Measurements from ENCODE around the gene E4F1.
"Not testable (repeated sequence)": the region's sequence is repeated elsewhere in the genome, so short reads cannot be mapped to it uniquely, and the experiment has no call there.

E4F1 gene

DNA sequence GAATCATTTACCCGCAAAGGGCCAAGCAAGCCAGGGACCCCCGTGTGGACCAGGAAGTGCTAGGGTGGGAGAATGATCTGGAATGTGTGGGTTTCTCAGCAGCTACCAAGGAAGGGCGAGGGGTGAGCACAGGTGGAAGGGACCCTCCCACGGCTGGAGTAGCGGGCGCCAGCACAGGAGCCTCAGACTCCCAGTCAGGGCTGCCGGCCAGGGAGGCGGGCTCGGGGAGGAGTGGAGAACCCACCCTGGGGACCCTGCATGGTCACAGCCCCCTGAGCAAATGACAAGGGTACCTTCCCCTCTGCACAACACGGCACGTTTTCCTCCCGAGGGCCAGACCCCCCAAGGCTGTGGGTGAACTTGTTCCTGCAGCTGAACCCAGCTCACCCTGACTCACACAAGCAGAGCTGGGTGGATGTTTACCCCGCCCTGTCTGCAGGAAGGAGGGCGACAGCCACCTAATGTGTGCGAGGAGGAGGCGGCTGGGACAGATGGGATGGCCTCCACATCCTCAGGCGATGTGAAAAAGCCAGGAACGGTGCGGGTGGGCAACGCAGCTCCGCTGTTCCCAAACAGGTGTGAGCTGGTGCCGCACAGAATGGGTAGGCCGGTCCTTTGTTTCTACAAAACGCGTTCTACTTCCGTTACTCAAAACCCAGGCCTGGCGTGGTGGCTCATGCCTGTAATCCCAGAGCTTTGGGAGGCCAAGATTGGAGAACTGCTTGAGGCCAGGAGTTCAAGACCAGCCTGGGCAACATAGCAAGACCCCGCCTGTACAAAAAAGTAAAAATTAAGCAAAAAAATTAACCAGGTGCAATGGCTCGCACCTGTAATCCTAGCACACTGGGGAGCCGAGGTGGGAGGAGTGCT, 21.8 kb downstream of the E4F1 start:
- DNase-seq (ENCODE audit: low read depth in 2 of 2): no peak

DNA sequence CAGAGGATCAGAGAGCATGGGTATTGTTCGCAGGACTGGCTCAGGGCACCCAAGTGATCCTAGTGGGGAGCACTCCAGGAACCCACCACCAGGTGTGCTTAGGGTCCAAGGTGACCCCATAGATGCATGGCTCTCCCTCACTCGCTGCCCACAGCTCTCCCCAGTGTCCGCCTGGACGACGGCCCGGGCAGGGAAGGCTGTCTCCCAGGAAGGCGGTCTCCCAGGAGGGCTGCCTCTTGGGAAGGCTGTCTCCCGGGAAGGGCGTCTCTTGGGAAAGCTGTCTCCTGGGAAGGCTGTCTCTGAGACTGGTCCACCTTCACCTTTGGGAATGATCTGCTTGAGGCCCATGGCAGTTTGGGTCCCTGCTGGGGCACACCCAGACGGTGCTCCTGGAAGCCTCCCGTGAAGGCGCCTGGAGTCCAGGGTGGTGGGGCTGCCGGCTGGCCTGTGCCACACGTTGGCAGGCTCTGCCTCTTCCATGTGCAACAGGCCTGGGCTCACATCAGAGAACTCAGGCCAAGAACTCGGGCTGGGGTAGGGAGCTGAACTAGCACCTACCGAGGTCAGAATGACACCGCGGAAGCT, 23.0 kb downstream of the E4F1 start:
- no peak for DNase-seq (ENCODE audit: low read depth in 2 of 2)

DNA sequence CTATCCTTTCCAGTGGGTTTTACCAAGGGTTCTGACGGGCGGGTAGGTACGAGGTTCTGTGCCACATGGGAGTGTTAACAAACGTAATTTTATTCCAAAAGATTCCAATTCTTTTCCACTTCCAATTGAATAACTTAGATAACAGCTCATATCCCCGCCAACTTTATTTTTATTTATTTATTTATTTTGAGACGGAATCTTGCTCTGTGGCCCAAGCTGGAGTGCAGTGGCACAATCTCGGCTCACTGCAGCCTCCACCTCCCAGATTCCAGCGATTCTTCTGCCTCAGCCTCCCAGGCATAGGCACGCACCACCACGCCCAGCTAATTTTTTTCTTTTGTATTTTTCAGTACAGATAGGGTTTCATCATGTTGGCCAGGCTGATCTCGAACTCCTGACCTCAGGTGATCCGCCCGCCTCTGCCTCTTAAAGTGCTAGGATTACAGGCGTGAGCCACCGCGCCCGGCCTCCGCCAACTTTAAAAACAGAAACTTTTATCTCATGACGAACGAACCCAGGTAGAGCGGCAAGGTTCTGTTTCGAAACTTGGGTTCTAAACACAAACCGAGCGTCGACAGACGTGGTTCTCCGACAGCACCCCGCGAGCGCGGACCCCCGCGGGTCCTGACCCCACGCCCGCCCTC, 27.4 kb downstream of the E4F1 start:
- DNase-seq (ENCODE audit: low read depth in 2 of 2): no peak

DNA sequence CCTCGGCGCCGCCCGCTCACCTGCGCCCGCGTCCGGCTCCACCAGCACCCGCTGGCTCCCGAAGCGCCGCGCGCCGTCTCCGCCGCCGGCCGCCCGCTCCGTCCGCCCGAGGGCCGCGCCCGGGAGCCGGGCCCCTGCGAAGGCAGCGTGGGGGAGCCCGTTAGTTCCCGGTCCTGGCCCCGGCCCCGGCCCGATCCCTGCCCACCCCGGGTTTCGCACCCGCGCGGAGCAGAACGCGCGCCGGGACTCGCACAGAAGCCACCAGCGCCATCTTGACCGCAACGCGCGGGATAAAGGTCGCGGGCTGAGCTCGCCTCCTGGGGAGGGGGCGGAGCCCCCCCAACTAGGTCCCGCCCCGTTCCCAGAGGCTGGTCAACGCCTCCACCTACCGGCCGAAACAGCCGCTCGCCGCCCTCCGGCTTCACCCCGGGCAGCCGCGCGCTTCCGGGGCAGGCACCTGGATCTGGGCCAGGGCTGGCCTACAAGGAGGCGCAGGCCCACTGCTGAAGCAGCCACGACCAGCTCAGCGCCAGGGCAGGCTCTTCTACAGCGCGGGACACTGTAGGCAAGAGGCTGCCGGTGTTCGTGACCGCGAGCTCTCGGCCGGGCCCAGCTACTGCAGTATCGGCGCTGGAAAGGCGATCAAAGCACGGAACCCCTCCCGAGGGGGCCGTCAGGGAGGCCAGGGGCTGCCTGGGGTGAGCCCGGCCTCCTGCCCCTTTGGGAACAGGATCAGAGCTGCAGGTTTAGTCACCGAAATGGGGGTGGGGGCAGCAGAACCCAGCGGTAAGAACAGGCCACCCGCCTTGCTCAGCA, 28.1 kb downstream of the E4F1 start, which contains the start of gene ECI1:
TSS of gene ECI1 (minus strand) at position 292 of the 816 bp plus-strand sequence. CDS start at position 271, 21 bp downstream.
- DNase-seq (ENCODE audit: low read depth in 2 of 2): peak; percentile 57 to 65

DNA sequence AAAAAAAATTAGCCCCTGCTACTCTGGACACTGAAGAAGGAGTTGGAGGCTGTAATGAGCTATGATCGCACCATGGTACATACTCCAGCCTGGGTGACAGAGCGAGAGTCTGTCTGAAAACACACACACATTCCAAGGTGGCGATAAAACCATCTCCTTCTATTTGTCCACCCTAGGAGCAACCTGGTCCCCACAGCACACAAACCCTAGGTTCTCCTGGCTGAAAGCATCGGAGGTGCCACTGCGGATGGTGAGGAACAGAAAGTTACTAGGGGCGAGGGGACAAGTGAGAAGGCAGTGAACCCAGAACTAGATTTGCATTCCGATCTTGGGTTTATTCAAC, 29.4 kb downstream of the E4F1 start:
- DNase-seq (ENCODE audit: low read depth in 2 of 2): no peak

DNA sequence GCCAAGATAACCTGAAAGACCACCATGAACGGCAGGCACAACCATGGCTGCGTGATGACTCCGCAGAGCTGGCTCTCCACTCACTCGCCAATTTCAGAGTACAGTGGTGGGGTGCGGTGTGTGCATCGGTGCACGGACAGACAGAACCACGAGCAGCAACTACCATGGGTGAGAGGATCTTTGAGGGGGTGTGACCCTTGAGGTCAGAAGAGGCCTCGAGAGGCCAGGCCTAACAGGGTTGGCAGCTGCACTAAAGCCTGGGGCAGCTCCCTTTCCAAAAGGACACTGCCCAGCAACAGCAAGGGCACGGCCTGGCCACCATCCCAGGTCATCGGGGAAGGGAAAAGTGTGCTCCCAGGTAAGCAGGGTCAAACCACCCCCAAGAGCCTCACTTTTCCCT, 29.9 kb downstream of the E4F1 start:
- DNase-seq (ENCODE audit: low read depth in 2 of 2): no peak

DNA sequence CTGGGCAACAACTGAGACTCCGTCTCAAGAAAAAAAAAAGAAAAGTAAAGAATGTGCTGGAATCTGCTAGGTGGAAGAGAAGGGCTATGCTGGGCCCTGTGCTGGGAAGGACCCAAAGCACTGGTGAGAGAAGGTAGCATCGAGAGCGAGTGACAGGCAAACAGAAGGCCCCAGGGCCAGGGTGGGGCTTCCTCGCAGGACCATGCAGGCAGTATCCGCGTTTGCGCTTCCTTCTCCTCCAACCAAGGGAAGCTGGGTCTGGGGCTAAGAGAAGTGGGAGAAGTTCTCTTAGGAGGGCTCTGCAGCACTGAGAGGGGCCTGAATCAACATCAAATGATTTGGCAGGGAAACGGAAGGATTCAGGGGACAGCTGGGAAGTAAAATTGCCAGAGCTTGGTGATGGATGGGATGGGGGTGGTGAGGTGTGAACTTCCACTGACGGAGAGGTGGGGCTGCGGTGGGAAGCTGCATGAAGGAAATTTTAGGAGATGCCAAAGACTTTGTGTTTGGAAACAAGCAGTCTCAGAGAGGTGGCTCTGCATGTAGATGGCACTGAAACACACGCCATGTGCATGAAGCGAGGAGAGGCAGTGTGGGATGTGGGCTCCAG, 33.2 kb downstream of the E4F1 start:
- no peak for DNase-seq (ENCODE audit: low read depth in 2 of 2)

DNA sequence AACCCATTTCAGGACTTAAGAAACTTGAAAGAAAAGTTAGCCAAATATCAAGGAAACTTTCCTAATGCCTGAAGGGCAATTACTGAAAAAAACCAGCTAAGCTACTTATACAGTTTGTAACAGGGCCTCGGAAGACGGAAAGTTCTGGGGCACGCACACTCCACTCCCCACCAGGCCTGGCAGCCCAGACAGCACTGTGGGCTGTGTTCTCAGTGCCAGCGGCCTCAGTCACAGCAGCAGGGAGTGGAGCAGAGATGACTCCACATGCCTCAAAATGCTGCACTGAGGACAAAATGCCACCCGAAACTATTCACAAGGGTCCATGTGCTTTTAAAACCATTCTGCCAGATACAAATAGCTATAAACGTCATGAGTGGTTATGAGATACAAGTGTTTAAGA, 34.3 kb downstream of the E4F1 start:
- no peak for DNase-seq (ENCODE audit: low read depth in 2 of 2)

DNA sequence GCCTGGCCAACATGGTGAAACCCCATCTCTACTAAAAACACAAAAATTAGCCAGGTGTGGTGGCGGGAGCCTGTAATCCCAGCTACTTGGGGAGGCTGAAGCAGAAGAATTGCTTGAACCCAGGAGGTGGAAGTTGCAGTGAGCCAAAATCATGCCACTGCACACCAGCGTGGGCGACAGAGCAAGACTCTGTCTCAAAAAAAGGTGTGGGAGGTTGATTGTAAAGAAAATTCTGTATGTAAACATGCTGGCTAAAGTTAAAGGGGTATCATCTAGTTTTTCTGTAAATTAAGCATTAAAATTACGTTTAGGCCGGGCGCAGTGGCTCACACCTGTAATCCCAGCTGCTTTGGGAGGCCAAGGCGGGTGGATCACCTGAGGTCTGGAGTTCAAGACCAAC, 35.1 kb downstream of the E4F1 start:
- not testable (repeated sequence) for DNase-seq (ENCODE audit: low read depth in 2 of 2)

DNA sequence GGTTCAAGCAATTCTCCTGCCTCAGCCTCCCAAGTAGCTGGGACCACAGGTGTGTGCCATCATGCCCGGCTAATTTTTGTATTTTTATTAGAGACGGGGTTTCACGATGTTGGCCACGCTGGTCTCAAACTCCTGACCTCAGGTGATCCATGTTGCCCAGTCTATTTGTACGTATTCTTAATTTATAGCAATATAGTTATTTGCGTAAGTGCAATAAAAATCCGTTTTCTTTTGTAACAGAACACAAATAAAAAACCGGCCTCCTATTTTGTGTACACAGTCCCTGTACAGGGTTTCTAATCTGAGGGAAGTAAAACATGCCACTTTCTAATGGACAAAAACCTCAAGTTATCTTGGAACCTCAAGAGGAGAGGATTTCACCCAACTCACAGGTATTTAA, 36.9 kb downstream of the E4F1 start:
- DNase-seq (ENCODE audit: low read depth in 2 of 2): no peak

DNA sequence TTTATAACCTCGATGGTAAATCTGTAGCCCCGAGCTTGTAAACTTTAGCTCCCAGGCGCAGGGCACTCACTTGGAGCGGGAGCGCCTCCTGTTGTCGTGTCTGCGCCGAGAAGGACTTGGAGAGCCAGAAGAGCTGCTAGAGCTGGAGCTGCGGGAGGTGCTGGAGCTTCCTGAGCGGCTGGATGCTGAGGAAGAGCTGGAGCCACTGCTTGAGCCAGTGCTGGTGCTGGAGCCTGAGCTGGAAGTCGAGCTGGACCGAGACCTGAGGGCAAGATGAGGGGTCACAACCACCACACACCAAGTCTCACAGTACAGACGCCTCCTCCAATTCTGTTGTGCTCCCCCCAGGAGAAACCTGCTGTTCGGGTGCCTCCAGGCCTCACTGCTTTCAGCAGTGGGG, 39.6 kb downstream of the E4F1 start:
- DNase-seq (ENCODE audit: low read depth in 2 of 2): not testable (repeated sequence)

DNA sequence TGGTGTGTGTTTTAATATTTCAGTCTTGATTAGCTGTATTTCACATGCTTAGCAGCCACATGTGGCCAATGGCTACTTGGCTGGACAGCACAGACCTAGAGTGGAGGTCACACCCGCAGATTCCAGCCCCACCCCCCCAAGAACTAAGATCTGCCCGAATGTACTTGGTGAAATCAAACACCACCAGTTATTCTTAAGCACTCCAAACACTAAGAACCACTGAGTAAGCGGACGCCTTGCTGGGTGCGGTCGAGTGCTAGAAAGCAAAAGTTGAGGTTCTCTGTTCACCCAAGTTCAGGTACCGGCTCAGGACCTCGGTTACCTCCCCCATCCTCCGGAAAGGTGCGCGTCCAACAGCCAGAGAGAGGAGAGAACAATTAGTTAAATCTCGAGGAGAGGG, 43.5 kb downstream of the E4F1 start:
- DNase-seq (ENCODE audit: low read depth in 2 of 2): not testable (repeated sequence)

DNA sequence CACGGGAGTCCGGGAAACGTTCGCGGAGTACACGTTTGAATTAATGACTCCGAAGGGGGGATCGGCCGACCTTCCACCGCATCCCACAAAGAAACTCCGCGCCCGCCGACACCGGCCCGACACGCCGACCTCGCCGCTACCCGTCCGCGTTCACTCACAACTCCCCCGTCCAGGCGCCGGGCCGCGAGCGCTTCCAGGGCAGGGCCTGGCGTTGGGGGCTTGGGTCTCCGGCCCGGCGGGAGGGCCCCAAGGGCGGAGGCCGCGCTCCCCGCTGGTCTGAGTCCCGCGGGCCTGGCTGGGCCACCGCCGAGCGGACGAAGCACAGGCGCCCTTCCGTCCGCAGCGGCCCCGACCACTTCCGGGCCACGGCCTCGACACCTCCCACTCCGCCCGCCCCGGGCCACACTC, 44.1 kb downstream of the E4F1 start:
- not testable (repeated sequence) for DNase-seq (ENCODE audit: low read depth in 2 of 2)

DNA sequence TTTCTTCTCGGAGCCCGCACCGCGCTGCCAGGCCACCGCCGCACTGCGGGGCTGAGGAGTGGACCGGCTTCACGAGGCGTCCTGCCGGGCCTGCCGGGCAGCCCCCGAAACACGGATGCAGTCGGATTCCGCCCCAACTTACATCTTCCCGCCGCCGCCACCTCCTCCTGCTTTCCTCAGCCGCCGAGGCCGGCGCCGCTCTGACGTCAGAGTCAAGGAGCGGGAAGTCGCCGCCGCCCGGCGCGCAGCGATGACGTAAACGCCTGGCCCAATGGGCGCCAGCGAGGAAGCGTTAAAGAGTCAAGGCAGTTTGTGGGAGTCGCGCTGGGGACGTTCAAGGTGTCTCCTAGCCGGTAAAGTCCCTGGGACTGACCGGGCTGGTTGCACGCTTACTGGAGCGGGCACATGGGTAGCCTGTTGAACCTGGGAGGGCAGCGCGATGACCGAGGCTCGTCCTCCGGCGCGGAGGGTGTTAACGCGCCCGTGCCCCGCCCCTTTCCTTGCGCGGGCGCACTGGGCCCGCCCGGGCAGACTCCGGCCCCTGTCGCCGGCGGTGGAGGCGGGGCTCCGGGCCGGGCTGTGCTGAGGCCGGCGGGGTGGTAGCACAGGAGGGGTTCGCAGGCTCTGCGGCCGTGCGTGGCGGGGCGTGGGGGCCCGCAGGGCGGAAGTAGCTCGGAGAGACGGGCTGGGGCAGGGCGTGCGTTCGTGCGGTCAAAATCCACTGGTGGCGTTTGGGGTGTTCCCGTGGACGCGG, 44.7 kb downstream of the E4F1 start, which contains the start of gene RNPS1:
TSS of gene RNPS1 (minus strand) at position 214 of the 754 bp plus-strand sequence. CDS start 3,483 bp downstream, outside the sequence.
- peak; percentile 84 to 88 for DNase-seq (ENCODE audit: low read depth in 2 of 2)

DNA sequence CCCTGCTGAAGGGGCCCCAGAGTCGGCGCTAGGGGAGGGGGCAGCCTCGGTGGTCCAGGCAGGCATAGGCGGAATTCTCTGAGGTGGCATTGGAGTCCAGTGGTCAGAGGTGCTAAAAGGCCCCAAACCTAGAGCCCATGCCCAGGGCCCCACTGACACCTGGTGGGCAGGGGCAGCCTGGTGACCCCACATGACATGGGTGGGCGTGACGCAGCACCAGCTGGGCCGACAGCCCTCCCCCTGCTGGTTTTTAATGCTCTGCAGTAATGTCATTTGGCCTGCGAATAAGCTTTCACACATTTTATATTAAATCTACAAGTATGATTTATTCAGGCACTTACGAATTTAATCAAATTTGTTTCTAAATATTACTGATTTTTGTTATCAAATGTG, 46.7 kb downstream of the E4F1 start:
- DNase-seq (ENCODE audit: low read depth in 2 of 2): no peak

DNA sequence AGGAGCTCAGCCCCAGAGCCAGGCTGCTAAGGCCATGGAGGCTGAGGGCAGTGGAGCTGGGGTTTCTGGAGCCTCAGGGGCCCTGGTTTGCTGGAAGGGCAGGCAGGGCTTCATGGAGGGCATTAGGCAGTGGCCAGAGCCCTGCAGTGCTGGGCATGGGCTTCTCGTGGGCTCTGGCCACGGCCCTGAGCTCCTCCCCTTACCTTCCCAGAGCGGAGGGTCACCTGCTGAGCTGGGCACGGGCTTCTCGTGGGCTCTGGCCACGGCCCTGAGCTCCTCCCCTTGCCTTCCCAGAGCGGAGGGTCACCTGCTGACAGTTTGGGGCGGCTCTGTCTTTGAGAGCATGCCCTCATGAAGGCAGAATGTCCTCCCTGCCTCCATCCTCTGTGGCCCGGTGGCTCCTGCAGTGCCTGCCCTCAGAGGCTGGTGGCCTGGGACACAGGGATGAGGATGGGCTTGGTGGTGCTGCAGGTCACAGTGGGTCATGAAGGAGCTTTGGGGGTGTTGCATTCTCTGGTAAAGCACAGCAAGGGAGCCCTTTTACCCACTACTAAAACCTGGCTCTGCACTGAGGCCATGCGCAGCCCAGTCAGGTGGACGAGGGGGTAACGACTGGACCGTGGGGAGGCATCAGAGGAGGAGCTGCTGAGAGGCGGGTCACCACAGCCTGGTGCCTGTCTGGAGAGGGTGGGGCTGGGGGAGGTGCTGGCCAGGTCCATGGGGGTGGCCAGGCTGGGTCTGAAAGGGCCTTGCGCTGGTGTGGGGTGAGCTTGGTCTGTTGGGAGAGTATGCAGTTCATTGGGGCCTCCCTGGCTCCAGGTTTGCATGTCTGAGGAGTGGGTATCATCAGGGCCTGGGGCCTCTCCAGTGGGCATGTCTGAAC, 47.4 kb downstream of the E4F1 start:
- DNase-seq (ENCODE audit: low read depth in 2 of 2): no peak

DNA sequence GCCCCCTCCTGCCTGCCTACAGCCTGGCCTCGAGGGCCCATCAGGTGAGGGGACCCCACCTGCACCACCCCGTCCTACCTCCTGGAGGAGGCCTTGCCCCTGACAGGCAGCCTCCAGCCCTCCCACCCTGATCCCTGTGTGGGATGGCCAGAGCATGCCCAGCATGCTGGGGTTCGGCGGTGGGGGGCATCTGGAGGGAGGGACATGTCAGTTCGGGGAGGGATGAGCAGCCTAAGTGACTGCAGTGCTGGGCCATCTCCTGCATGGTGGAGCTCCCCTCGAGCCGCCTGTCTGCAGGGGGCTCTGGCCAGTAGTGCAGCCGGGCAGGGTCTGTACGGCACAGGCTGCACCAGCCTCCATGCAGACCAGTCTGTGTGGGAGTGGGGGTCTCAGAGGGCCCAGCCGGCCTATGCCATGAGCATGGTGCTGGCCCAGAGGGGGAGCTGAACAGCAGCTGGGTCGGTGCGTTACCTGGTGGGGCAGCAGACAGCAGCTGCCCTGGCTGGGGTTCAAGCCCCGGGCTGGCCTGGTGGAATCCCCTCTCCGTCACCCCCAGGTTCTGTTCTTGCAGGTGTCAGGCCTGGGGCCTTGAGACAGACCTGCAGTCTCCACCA, 48.6 kb downstream of the E4F1 start:
- DNase-seq (ENCODE audit: low read depth in 2 of 2): no peak

DNA sequence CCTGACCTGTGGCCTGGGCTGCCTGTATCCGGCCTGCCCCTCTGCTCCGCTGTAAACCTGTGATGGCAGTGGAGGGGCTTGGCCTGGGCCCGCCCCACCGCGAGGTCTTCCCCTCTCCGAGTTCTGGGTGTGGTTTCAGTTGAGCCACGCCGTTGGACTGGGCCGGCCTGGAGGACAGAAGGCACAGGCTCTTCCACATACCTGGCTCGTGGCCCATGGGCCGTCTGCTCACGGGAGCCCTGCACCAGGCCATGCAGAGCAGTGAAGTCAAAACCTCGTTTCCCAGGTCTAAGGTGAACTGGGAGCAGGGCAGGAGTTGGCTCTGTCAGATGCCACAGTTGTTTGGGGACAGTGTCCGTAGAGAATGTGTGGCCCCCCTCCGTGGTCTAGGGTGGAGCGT, 50.1 kb downstream of the E4F1 start:
- DNase-seq (ENCODE audit: low read depth in 2 of 2): no peak

DNA sequence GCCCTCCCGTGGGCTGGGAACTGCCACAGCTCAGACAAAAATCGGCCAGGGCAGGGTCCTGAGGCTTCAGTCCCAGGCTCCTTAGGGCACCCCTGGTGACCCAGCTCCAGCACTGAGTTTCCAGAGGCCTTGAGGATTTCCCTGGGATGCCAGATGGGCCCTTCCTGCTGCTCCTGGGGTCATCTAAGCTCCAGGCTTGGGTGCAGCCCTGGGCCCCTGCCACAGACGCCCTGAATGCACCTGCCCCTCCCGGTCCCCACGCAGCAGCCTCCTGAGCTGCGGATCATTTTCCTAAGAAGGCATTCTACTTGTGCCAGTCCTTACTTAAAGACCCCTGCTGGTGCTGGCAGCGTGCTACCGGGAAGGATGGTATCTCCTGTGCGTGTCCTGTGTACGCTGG, 50.5 kb downstream of the E4F1 start:
- no peak for DNase-seq (ENCODE audit: low read depth in 2 of 2)
